CD14-positive monocyte (primary cell): ENCODE measurements around the gene KIF16B. TPM values are rescaled to one million over a fixed set of nuclear protein-coding genes. Genes with fewer than 3 reads are reported as not detected.

ENCODE experiments used
- DNase-seq, 3 donors: peaks; one replicate each; pipeline ENCODE4 v3.0.0-alpha.2; 2011 to 2022
- H2AFZ ChIP-seq: 2 replicates; pipeline ENCODE4 v1.6.0; 2012; ENCODE audit warnings: mild to moderate bottlenecking, low read depth, low read length, inconsistent platforms; ENCODE audit not compliant: insufficient read depth, poor library complexity, severe bottlenecking
- H3K27ac ChIP-seq, 2 donors: 1 replicate in 1 of 2; 2 replicates in 1 of 2; pipeline ENCODE4 v1.5.1; 2012 to 2013; ENCODE audit warnings: low read length in 2 of 2, control low read depth in 1 of 2, inconsistent platforms in 1 of 2, low read depth in 1 of 2, mild to moderate bottlenecking in 1 of 2
- H3K27me3 ChIP-seq, 2 donors: one replicate each; pipeline versions ENCODE4 v1.6.0 to v1.6.1; 2011 to 2013; ENCODE audit warnings: low read length in 2 of 2; ENCODE audit not compliant: control insufficient read depth in 2 of 2, insufficient read depth in 2 of 2
- H3K36me3 ChIP-seq, 2 donors: replicated peaks in 1 of 2; 1 replicate in 1 of 2; 2 replicates in 1 of 2; pipeline versions ENCODE4 v1.5.1 to v1.6.1; 2012 to 2013; ENCODE audit warnings: low read length in 2 of 2, control low read depth in 1 of 2, inconsistent platforms in 1 of 2, mild to moderate bottlenecking in 1 of 2; ENCODE audit not compliant: insufficient read depth in 2 of 2, control insufficient read depth in 1 of 2
- H3K4me1 ChIP-seq, 2 donors: 1 replicate in 1 of 2; 2 replicates in 1 of 2; pipeline versions ENCODE4 v1.5.1 to v1.6.1; 2012 to 2013; ENCODE audit warnings: low read length in 2 of 2, control low read depth in 1 of 2, inconsistent platforms in 1 of 2, mild to moderate bottlenecking in 1 of 2, moderate library complexity in 1 of 2; ENCODE audit not compliant: insufficient read depth in 2 of 2, control insufficient read depth in 1 of 2
- H3K4me2 ChIP-seq: replicated peaks from 2 replicates; pipeline ENCODE3; 2012; ENCODE audit warnings: low read length, moderate library complexity, mild to moderate bottlenecking; ENCODE audit not compliant: poor library complexity, severe bottlenecking; ENCODE audit errors: extremely low read depth
- H3K4me3 ChIP-seq, 3 experiments: fragments of 200-600 bp in 1 of 3; sonication (generic) in 1 of 3; replicated peaks in 1 of 3; 1 replicate in 2 of 3; 2 replicates in 1 of 3; pipeline ENCODE4 v1.5.1; 2011 to 2013; ENCODE audit warnings: low read length in 3 of 3, mild to moderate bottlenecking in 3 of 3, control low read depth in 2 of 3, low read depth in 2 of 3, inconsistent platforms in 1 of 3, moderate library complexity in 1 of 3
- H3K79me2 ChIP-seq: 2 replicates; pipeline ENCODE4 v1.6.0; 2012; ENCODE audit warnings: mild to moderate bottlenecking, control low read depth, inconsistent platforms, low read length, moderate library complexity; ENCODE audit not compliant: insufficient read depth
- H3K9ac ChIP-seq: 2 replicates; pipeline ENCODE4 v1.6.0; 2017; ENCODE audit warnings: low read length, mild to moderate bottlenecking; ENCODE audit not compliant: insufficient read depth, poor library complexity, severe bottlenecking
- H3K9me3 ChIP-seq, 2 donors: replicated peaks in 1 of 2; 1 replicate in 1 of 2; 2 replicates in 1 of 2; pipeline versions ENCODE4 v1.5.1 to v1.6.1; 2012 to 2013; ENCODE audit warnings: low read length in 2 of 2, control low read depth in 1 of 2; ENCODE audit not compliant: control insufficient read depth in 1 of 2, insufficient read depth in 1 of 2
- H4K20me1 ChIP-seq: 2 replicates; pipeline ENCODE4 v1.6.0; 2012; ENCODE audit warnings: mild to moderate bottlenecking, low read length, control low read depth, moderate library complexity; ENCODE audit not compliant: insufficient read depth
- H3K27ac Mint-ChIP-seq, 7 donors: one replicate each; pipeline ENCODE4 v1.8.0; 2020; ENCODE audit warnings: mild to moderate bottlenecking in 7 of 7, mixed read lengths in 7 of 7, moderate library complexity in 6 of 7, inconsistent platforms in 2 of 7
- H3K27me3 Mint-ChIP-seq, 3 donors: one replicate each; pipeline ENCODE4 v1.8.0; 2021 to 2022; ENCODE audit warnings: low read depth in 3 of 3, mild to moderate bottlenecking in 3 of 3, mixed read lengths in 3 of 3, moderate library complexity in 3 of 3, inconsistent platforms in 1 of 3
- H3K36me3 Mint-ChIP-seq, 2 donors: one replicate each; pipeline ENCODE4 v1.8.0; 2020; ENCODE audit warnings: mixed read lengths in 2 of 2, inconsistent platforms in 1 of 2, mild to moderate bottlenecking in 1 of 2
- H3K4me1 Mint-ChIP-seq: one replicate; pipeline ENCODE4 v1.8.0; 2020; ENCODE audit warnings: mild to moderate bottlenecking, mixed read lengths
- H3K4me3 Mint-ChIP-seq, 2 donors: one replicate each; pipeline ENCODE4 v1.8.0; 2020; ENCODE audit warnings: mild to moderate bottlenecking in 2 of 2, mixed read lengths in 2 of 2, moderate library complexity in 1 of 2
- H3K9me3 Mint-ChIP-seq, 7 donors: one replicate each; pipeline ENCODE4 v1.8.0; 2020 to 2022; ENCODE audit warnings: mixed read lengths in 7 of 7, mild to moderate bottlenecking in 6 of 7, moderate library complexity in 6 of 7, inconsistent platforms in 2 of 7
- CTCF ChIP-seq: fragments of 200-600 bp; IDR thresholded peaks from one replicate; pipeline ENCODE4 v1.8.0; 2022; ENCODE audit warnings: antibody characterized with exemption, mild to moderate bottlenecking
- WGBS: methylation state at CpG from one replicate; pipeline ENCODE4 v1.1.5; 2013; ENCODE audit warnings: missing lambda C conversion rate; ENCODE audit not compliant: insufficient coverage; 5-methylcytosine and 5-hydroxymethylcytosine counted together
- intact Hi-C, 2 donors: fragments of 100-400 bp; cut with micrococcal nuclease; formaldehyde crosslinking; loops; one replicate each; pipeline versions ENCODE4 v1.15.0 to v1.15.1; 2023
- polyA plus RNA-seq, 3 donors: library from polyadenylated mRNA; depleted of rRNA in 1 of 3; unstranded in 2 of 3; stranded (reverse) in 1 of 3; fragments of 300-500 nt in 2 of 3; fragments of >200 nt in 1 of 3; fragmentation: Illumina TruSeq in 2 of 3; gene quantifications; 1 replicate in 2 of 3; 2 replicates in 1 of 3; pipeline ENCODE4 v1.2.3, GENCODE V29; 2012 to 2021

The KIF16B gene
- polyA plus RNA-seq, 3 donors, result 0.89 to 2.9 (median 2.8) TPM

- Histone ChIP-seq H3K9ac (no peak overlapping the region), H3K4me2 (no peak overlapping the region), H3K27ac (no peak overlapping the region), H3K4me1 (no peaks in the 10 kb centered on the region), H3K4me3 (no peak overlapping the region), H2AFZ (no peak overlapping the region), H3K9me3 (no peaks in the 10 kb centered on the region), H3K36me3 (no peaks in the 10 kb centered on the region), H4K20me1 (no peaks in the 10 kb centered on the region), H3K27me3 (no peaks in the 10 kb centered on the region), H3K79me2 (no peaks in the 10 kb centered on the region)
- H3K27ac Mint-ChIP-seq, result no peak overlapping the region
- no peak for DNase-seq
- TF ChIP-seq CTCF, result no peak
- no peak overlapping the region for H3K4me3 Mint-ChIP-seq
- peaks cover 0 to 3% of the 10 kb centered on the region in 2 donors for H3K36me3 Mint-ChIP-seq
- H3K4me1 Mint-ChIP-seq, result peaks cover 2% of the 10 kb centered on the region
- WGBS, result 80% methylated on average over 1 of the region's 4 CpGs
- intact Hi-C loops, result no loop called here
- H3K27me3 Mint-ChIP-seq, result no peaks in the 10 kb centered on the region
- H3K9me3 Mint-ChIP-seq, result no peaks in the 10 kb centered on the region
These were observed 28.3 kb downstream of the KIF16B start for GRCh38 chr20:16544949-16545348.

- Mint-ChIP-seq H3K36me3 (peaks cover 2 to 3% of the 10 kb centered on the region in 2 donors), H3K4me1 (peaks cover 5% of the 10 kb centered on the region), H3K9me3 (no peaks in the 10 kb centered on the region), H3K4me3 (no peak overlapping the region), H3K27ac (no peak overlapping the region), H3K27me3 (no peaks in the 10 kb centered on the region)
- Histone ChIP-seq H3K79me2 (no peaks in the 10 kb centered on the region), H3K4me3 (no peak overlapping the region), H3K27me3 (no peaks in the 10 kb centered on the region), H3K36me3 (no peaks in the 10 kb centered on the region), H3K4me2 (no peak overlapping the region), H3K9me3 (no peaks in the 10 kb centered on the region), H4K20me1 (no peaks in the 10 kb centered on the region), H3K9ac (no peak overlapping the region), H2AFZ (no peak overlapping the region), H3K27ac (no peak overlapping the region), H3K4me1 (no peaks in the 10 kb centered on the region)
- no peak for DNase-seq
- intact Hi-C loops, result no loop called here
- no peak for TF ChIP-seq CTCF
- WGBS, result 97% methylated on average over 3 of the region's 4 CpGs
These were observed 30.8 kb downstream of the KIF16B start for GRCh38 chr20:16542477-16542876.
